Stimulated activated naive CD8-positive, alpha-beta T cell treated with anti-CD3 and anti-CD28 coated beads, Interleukin-15, amount 100 ng/mL, for 72 hours (primary cell): ENCODE measurements around the gene SLC45A3.

Source experiments
- ATAC-seq: fragments of 150-1000 bp; cut with Tn5 transposase; 2 replicates; pipeline ENCODE4 v1.10.0; 2021; ENCODE audit warnings: mild to moderate bottlenecking, moderate library complexity
- DNase-seq, 2 donors: peaks; one replicate each; pipeline ENCODE4 v3.0.0; 2021 to 2022
- H3K27ac Mint-ChIP-seq, 2 donors: one replicate each; pipeline ENCODE4 v1.8.0; 2022; ENCODE audit warnings: mild to moderate bottlenecking in 2 of 2, mixed read lengths in 2 of 2, moderate library complexity in 2 of 2
- H3K27me3 Mint-ChIP-seq: one replicate; pipeline ENCODE4 v1.8.0; 2022; ENCODE audit warnings: mixed read lengths
- H3K4me1 Mint-ChIP-seq: one replicate; pipeline ENCODE4 v1.8.0; 2022; ENCODE audit warnings: mild to moderate bottlenecking, mixed read lengths
- H3K4me3 Mint-ChIP-seq, 2 donors: one replicate each; pipeline ENCODE4 v1.8.0; 2022; ENCODE audit warnings: mild to moderate bottlenecking in 2 of 2, mixed read lengths in 2 of 2, moderate library complexity in 1 of 2
- H3K9me3 Mint-ChIP-seq, 2 donors: one replicate each; pipeline ENCODE4 v1.8.0; 2022; ENCODE audit warnings: mixed read lengths in 2 of 2

Gene SLC45A3

GRCh38 chr1:205616563-205617293, 63.6 kb downstream of the SLC45A3 start:
- no peak for DNase-seq
- no peak overlapping the region for H3K27ac Mint-ChIP-seq

GRCh38 chr1:205615789-205616188, 64.5 kb downstream of the SLC45A3 start:
- Mint-ChIP-seq H3K4me3 (no peak overlapping the region), H3K27me3 (no peaks in the 10 kb centered on the region), H3K4me1 (peaks cover 60% of the 10 kb centered on the region), H3K9me3 (no peaks in the 10 kb centered on the region), H3K27ac (peak overlapping the region in 1 of 2 donors; percentile 72)
- ATAC-seq (no peak), DNase-seq (no peak)

More at GRCh38 chr1:205616563-205617293, 63.6 kb downstream of the SLC45A3 start:
- Mint-ChIP-seq H3K4me1 (peaks cover 50% of the 10 kb centered on the region), H3K27me3 (no peaks in the 10 kb centered on the region), H3K4me3 (no peak overlapping the region), H3K9me3 (no peaks in the 10 kb centered on the region)
- ATAC-seq, result peak; percentile 92

- Mint-ChIP-seq H3K27me3 (no peaks in the 10 kb centered on the region), H3K4me1 (peaks cover 63% of the 10 kb centered on the region), H3K9me3 (no peaks in the 10 kb centered on the region), H3K27ac (no peak overlapping the region), H3K4me3 (no peak overlapping the region)
- ATAC-seq (no peak), DNase-seq (no peak)
Observed at GRCh38 chr1:205613854-205614412, 66.4 kb downstream of the SLC45A3 start.

- H3K9me3 Mint-ChIP-seq, result no peaks in the 10 kb centered on the region
- no peak overlapping the region for H3K27ac Mint-ChIP-seq
- peaks cover 63% of the 10 kb centered on the region for H3K4me1 Mint-ChIP-seq
Observed at GRCh38 chr1:205612556-205612955, 67.8 kb downstream of the SLC45A3 start.

DNA sequence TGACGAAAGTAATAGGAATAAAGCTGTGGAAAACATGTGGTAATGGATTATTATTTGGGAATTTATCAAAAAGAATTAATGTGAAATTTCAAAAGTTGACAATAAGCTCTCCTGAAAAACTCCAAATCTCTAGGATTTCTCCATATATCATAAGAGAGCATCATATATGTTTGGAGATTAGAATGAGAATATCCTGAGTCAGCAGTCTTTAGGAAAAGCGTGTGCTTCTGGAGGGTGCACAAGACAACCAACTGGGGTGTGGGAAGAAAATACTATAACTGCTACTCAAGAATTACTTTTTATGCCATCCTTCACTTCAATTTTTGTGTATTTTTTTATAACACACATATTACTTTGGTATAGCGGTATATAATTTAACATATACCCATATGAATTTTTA, 68.2 kb downstream of the SLC45A3 start:
- no peak for ATAC-seq
- H3K27ac Mint-ChIP-seq, result no peak overlapping the region
- H3K9me3 Mint-ChIP-seq, result no peaks in the 10 kb centered on the region
- no peak overlapping the region for H3K4me3 Mint-ChIP-seq
- DNase-seq, result no peak
- H3K27me3 Mint-ChIP-seq, result no peaks in the 10 kb centered on the region
- H3K4me1 Mint-ChIP-seq, result peaks cover 63% of the 10 kb centered on the region

More at GRCh38 chr1:205612556-205612955, 67.8 kb downstream of the SLC45A3 start:
- ATAC-seq (no peak), DNase-seq (no peak)
- Mint-ChIP-seq H3K4me3 (no peak overlapping the region), H3K27me3 (no peaks in the 10 kb centered on the region)

- Mint-ChIP-seq H3K4me3 (peak overlapping the region in 1 of 2 donors; percentile 14), H3K27ac (peak overlapping the region; percentile 54 to 63), H3K27me3 (no peaks in the 10 kb centered on the region), H3K4me1 (peaks cover 53% of the 10 kb centered on the region), H3K9me3 (no peaks in the 10 kb centered on the region)
- DNase-seq (no peak), ATAC-seq (peak; percentile 23)
Observed at GRCh38 chr1:205610901-205611466, 69.3 kb downstream of the SLC45A3 start.

DNA sequence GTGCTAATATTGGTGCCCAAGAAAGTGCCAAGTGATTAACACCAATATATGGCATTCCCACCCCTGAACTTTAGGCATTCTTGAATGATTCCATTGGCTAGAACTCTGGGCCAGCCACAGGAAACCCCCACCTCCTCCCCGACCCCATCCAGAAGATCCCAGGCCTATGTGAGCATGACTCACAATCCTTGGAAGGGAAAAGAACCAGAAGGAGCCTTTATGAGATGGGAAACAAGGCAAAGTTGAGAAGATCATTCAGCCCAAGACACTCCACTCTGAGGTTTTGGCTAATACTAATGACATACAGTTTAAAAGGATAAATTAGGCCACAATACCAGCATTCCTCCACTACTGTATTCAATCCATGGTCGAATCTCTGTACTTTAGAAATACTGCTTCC, 70.3 kb downstream of the SLC45A3 start:
- Mint-ChIP-seq H3K27me3 (no peaks in the 10 kb centered on the region), H3K4me3 (no peak overlapping the region), H3K4me1 (peaks cover 45% of the 10 kb centered on the region), H3K27ac (no peak overlapping the region), H3K9me3 (no peaks in the 10 kb centered on the region)
- DNase-seq (no peak), ATAC-seq (no peak)
